GM18861 (cell line): Measurements from ENCODE around the gene MIER3.
"Not testable (repeated sequence)": the region's sequence is repeated elsewhere in the genome, so short reads cannot be mapped to it uniquely, and the experiment has no call there.

ENCODE experiments used
- ATAC-seq: cut with Tn5 transposase; IDR thresholded peaks from one replicate; pipeline ENCODE4 v1.9.1; 2021; ENCODE audit not compliant: unreplicated experiment

Gene MIER3

GRCh38 chr5:56951946-56952691 is at the start of gene MIER3:
Gene MIER3, minus strand, starts transcription at chr5:56952123. Its CDS starts 21 bp downstream, at chr5:56952102.
- peak; percentile 88 for ATAC-seq

GRCh38 chr5:56995596-56995995 is 43.7 kb upstream of the MIER3 start:
- no peak for ATAC-seq

- ATAC-seq: no peak
Measured at GRCh38 chr5:56993241-56993640, 41.3 kb upstream of the MIER3 start.

GRCh38 chr5:56989676-56990075 is 37.8 kb upstream of the MIER3 start:
- ATAC-seq: no peak

- no peak for ATAC-seq
Measured at GRCh38 chr5:56988490-56988889, 36.6 kb upstream of the MIER3 start.

- ATAC-seq: no peak
Measured at GRCh38 chr5:56987171-56987570, 35.2 kb upstream of the MIER3 start.

GRCh38 chr5:56986626-56986947 is 34.7 kb upstream of the MIER3 start:
- peak; percentile 43 for ATAC-seq

GRCh38 chr5:56985936-56986625 is 34.2 kb upstream of the MIER3 start:
- ATAC-seq: peak; percentile 56

GRCh38 chr5:56984445-56984844 is 32.5 kb upstream of the MIER3 start:
- ATAC-seq: peak; percentile 36

GRCh38 chr5:56983593-56984361 is 31.9 kb upstream of the MIER3 start:
- peak; percentile 48 for ATAC-seq

- no peak for ATAC-seq
Measured at GRCh38 chr5:56981548-56982315, 29.8 kb upstream of the MIER3 start.

- ATAC-seq: no peak
Measured at GRCh38 chr5:56979968-56980367, 28.0 kb upstream of the MIER3 start.

- ATAC-seq: not testable (repeated sequence)
Measured at GRCh38 chr5:56979526-56979925, 27.6 kb upstream of the MIER3 start.

- no peak for ATAC-seq
Measured at GRCh38 chr5:56977822-56978221, 25.9 kb upstream of the MIER3 start.

- ATAC-seq: no peak
Measured at GRCh38 chr5:56977021-56977420, 25.1 kb upstream of the MIER3 start.

- no peak for ATAC-seq
Measured at GRCh38 chr5:56974241-56974640, 22.3 kb upstream of the MIER3 start.

- no peak for ATAC-seq
Measured at GRCh38 chr5:56973473-56973872, 21.6 kb upstream of the MIER3 start.

- ATAC-seq: no peak
Measured at GRCh38 chr5:56971275-56971674, 19.4 kb upstream of the MIER3 start.

- no peak for ATAC-seq
Measured at GRCh38 chr5:56964173-56964572, 12.2 kb upstream of the MIER3 start.

- ATAC-seq: no peak
Measured at GRCh38 chr5:56963246-56963645, 11.3 kb upstream of the MIER3 start.

- no peak for ATAC-seq
Measured at GRCh38 chr5:56962286-56962685, 10.4 kb upstream of the MIER3 start.
